ENCODE results near the gene NCK2.

GRCh38 chr2:105889046-105889445, 144.3 kb downstream of the NCK2 start:
- TF ChIP-seq MYC (IDR thresholded peaks at IDR 0.05; ENCODE audit: low read depth, low read length) (no peak), MYC (CRISPR knock-in tag; IDR thresholded peaks at IDR 0.05; ENCODE audit: borderline replicate concordance, low read depth) (no peak), MAX (CRISPR knock-in tag; IDR thresholded peaks at IDR 0.05) (no peak), POU5F1 (IDR thresholded peaks at IDR 0.05; ENCODE audit: borderline replicate concordance, low read depth, low read length, partially characterized antibody) (no peak), ZNF274 (IDR thresholded peaks at IDR 0.05; ENCODE audit: borderline replicate concordance, low read depth, low read length) (no peak), POLR2A (conservative IDR thresholded peaks at IDR 0.05) (no peak), IRF1 (CRISPR knock-in tag; IDR thresholded peaks at IDR 0.05; ENCODE audit: borderline replicate concordance) (no peak), NFXL1 (CRISPR knock-in tag; IDR thresholded peaks at IDR 0.05) (no peak), CTCF (IDR thresholded peaks at IDR 0.05 in 2 of 3, conservative IDR thresholded peaks at IDR 0.05 in 1 of 3; ENCODE audit: insufficient read depth in 2 of 3, low read depth in 1 of 3, low read length in 3 of 3) (no peak), BRCA1 (IDR thresholded peaks at IDR 0.05) (no peak), BRCA1 (CRISPR knock-in tag; IDR thresholded peaks at IDR 0.05) (no peak), TEAD4 (IDR thresholded peaks at IDR 0.05; ENCODE audit: low read length) (no peak), TEAD4 (CRISPR knock-in tag; IDR thresholded peaks at IDR 0.05; ENCODE audit: borderline replicate concordance) (no peak), ZBTB34 (CRISPR knock-in tag; IDR thresholded peaks at IDR 0.05) (no peak), CEBPB (tag; IDR thresholded peaks at IDR 0.05) (no peak), ZNF311 (CRISPR knock-in tag; IDR thresholded peaks at IDR 0.05) (no peak), UBTF (IDR thresholded peaks at IDR 0.05; ENCODE audit: borderline replicate concordance in 1 of 2, low read depth in 2 of 2, low read length in 2 of 2) (no peak)

All from K562 (cell line).